SKM-1 treated with dmso at 0.1 percent for 144 hours (cell line): Measurements from ENCODE around the gene CENPV.

Source experiments
- DNase-seq: peaks from one replicate; lab custom pipeline; 2025; ENCODE audit not compliant: unreplicated experiment; lab: John Stamatoyannopoulos, UW

Gene CENPV

GRCh38 chr17:16361874-16362273, 8.6 kb upstream of the CENPV start:
- no peak for DNase-seq

- no peak for DNase-seq
Observed at GRCh38 chr17:16358394-16358793, 5.1 kb upstream of the CENPV start.

GRCh38 chr17:16354585-16354984, 1.3 kb upstream of the CENPV start:
- DNase-seq: no peak

- no peak for DNase-seq
Observed at GRCh38 chr17:16352667-16353316, 477 bp downstream of the CENPV start.

- DNase-seq: peak; percentile 41
Observed at GRCh38 chr17:16352303-16352666, 984 bp downstream of the CENPV start.

- no peak for DNase-seq
Observed at GRCh38 chr17:16351831-16352230, 1.4 kb downstream of the CENPV start.

GRCh38 chr17:16349431-16349830, 3.8 kb downstream of the CENPV start:
- DNase-seq: no peak

GRCh38 chr17:16348586-16348985, 4.7 kb downstream of the CENPV start:
- DNase-seq: no peak

GRCh38 chr17:16346721-16347271, 6.5 kb downstream of the CENPV start:
- no peak for DNase-seq

GRCh38 chr17:16345565-16345964, 7.7 kb downstream of the CENPV start:
- no peak for DNase-seq

- no peak for DNase-seq
Observed at GRCh38 chr17:16343569-16343968, 9.7 kb downstream of the CENPV start.

- DNase-seq: no peak
Observed at GRCh38 chr17:16342979-16343378, 10.3 kb downstream of the CENPV start.

- DNase-seq: no peak
Observed at GRCh38 chr17:16339959-16340358, 13.3 kb downstream of the CENPV start.

- no peak for DNase-seq
Observed at GRCh38 chr17:16339402-16339801, 13.9 kb downstream of the CENPV start.

GRCh38 chr17:16338391-16338790, 14.9 kb downstream of the CENPV start:
- DNase-seq: no peak

GRCh38 chr17:16329519-16330271, 23.6 kb downstream of the CENPV start:
- no peak for DNase-seq

GRCh38 chr17:16328997-16329396, 24.3 kb downstream of the CENPV start:
- no peak for DNase-seq

GRCh38 chr17:16327018-16327417, 26.3 kb downstream of the CENPV start:
- no peak for DNase-seq

GRCh38 chr17:16325964-16326363, 27.3 kb downstream of the CENPV start:
- no peak for DNase-seq

GRCh38 chr17:16322636-16323035, 30.6 kb downstream of the CENPV start:
- DNase-seq: no peak

- DNase-seq: no peak
Observed at GRCh38 chr17:16319969-16320368, 33.3 kb downstream of the CENPV start.

- no peak for DNase-seq
Observed at GRCh38 chr17:16314859-16315258, 38.4 kb downstream of the CENPV start.
